GM12878 (cell line): ENCODE measurements around the gene AMHR2.

ENCODE experiments used
- DPF2 ChIP-seq: fragments of 450-650 bp; IDR thresholded peaks from 2 replicates; pipeline ENCODE4 v1.6.1; 2017; ENCODE audit warnings: mild to moderate bottlenecking
- EZH2 ChIP-seq: IDR thresholded peaks from 2 replicates; pipeline ENCODE4 v1.6.1; 2012; ENCODE audit warnings: low read depth, mild to moderate bottlenecking, control low read depth, inconsistent platforms, low read length, borderline replicate concordance; ENCODE audit not compliant: control insufficient read depth
- NR2F1 ChIP-seq: fragments of 450-650 bp; conservative IDR thresholded peaks from 2 replicates; pipeline ENCODE4 v1.6.1; 2017; ENCODE audit warnings: mild to moderate bottlenecking
- SP1 ChIP-seq: IDR thresholded peaks from one replicate; pipeline ENCODE4 v1.6.1; 2011; ENCODE audit warnings: low read depth, low read length
- TF ChIP-seq, protein P1 (sequence below): IDR thresholded peaks from 2 replicates; pipeline ENCODE4 v1.6.1; 2011; ENCODE audit warnings: low read depth, mild to moderate bottlenecking, low read length, moderate library complexity, borderline replicate concordance; ENCODE audit errors: extremely low read depth
- TF ChIP-seq, protein P2 (sequence below): IDR thresholded peaks from 2 replicates; pipeline ENCODE4 v1.6.1; 2012; ENCODE audit warnings: improper control_type of control experiment, low read depth, low read length; ENCODE audit not compliant: insufficient replicate concordance
- TF ChIP-seq, protein P3 (sequence below), 3 experiments: IDR thresholded peaks in 2 of 3; conservative IDR thresholded peaks in 1 of 3; 2 replicates each; pipeline ENCODE4 v1.5.1; 2011; ENCODE audit warnings: low read depth in 3 of 3, low read length in 3 of 3, mild to moderate bottlenecking in 3 of 3, control low read depth in 2 of 3, moderate library complexity in 2 of 3, inconsistent platforms in 1 of 3, mixed read lengths in 1 of 3; ENCODE audit not compliant: control insufficient read depth in 2 of 3, insufficient read depth in 1 of 3; ENCODE audit errors: extremely low read depth in 1 of 3
- TF ChIP-seq, protein P4 (sequence below): fragments of 450-650 bp; IDR thresholded peaks from 2 replicates; pipeline ENCODE4 v1.6.1; 2017; ENCODE audit warnings: mild to moderate bottlenecking, low read depth, inconsistent platforms; ENCODE audit not compliant: poor library complexity, severe bottlenecking

DNA sequence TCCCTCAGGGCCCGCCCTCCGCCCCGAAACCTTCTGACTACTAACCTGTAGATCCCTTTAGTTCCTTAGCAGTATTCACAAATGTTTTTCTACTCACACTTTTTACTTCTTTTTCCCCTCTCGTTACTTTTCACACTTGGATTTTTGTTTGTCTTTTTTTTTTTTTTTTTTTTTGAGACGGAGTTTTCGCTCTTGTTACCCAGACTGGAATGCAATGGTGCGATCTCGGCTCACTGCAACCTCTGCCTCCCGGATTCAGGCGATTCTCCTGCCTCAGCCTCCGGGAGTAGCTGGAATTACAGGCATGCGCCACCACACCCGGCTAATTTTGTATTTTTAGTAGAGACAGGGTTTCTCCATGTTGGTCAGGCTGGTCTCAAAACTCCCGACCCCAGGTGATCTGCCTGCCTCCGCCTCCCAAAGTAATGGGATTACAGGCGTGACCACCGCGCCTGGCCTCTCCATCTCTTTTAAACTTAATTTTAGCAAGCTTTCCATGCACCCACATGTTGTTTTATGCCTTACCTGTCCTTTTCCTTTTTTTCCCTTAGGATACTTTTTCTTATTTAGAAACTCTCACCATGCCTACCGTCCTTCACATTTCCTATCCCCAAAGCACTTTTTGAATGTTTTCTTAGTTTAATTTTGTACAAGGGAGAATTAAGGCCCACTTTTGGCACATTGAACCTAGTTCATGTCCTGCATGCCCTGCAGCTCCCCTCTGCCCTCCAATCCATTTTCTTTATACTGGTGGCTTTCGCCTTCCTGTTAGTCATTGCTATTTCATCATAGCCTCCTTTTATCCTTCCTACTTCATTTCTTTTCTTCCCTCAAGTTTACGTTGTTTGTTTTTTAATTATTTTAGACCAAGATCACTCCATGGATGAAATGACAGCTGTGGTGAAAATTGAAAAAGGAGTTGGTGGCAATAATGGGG, 42.6 kb upstream of the AMHR2 start:
- TF ChIP-seq, protein P1, sequence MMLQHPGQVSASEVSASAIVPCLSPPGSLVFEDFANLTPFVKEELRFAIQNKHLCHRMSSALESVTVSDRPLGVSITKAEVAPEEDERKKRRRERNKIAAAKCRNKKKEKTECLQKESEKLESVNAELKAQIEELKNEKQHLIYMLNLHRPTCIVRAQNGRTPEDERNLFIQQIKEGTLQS = no peak
- TF ChIP-seq EZH2 = no peak
- TF ChIP-seq, protein P2, sequence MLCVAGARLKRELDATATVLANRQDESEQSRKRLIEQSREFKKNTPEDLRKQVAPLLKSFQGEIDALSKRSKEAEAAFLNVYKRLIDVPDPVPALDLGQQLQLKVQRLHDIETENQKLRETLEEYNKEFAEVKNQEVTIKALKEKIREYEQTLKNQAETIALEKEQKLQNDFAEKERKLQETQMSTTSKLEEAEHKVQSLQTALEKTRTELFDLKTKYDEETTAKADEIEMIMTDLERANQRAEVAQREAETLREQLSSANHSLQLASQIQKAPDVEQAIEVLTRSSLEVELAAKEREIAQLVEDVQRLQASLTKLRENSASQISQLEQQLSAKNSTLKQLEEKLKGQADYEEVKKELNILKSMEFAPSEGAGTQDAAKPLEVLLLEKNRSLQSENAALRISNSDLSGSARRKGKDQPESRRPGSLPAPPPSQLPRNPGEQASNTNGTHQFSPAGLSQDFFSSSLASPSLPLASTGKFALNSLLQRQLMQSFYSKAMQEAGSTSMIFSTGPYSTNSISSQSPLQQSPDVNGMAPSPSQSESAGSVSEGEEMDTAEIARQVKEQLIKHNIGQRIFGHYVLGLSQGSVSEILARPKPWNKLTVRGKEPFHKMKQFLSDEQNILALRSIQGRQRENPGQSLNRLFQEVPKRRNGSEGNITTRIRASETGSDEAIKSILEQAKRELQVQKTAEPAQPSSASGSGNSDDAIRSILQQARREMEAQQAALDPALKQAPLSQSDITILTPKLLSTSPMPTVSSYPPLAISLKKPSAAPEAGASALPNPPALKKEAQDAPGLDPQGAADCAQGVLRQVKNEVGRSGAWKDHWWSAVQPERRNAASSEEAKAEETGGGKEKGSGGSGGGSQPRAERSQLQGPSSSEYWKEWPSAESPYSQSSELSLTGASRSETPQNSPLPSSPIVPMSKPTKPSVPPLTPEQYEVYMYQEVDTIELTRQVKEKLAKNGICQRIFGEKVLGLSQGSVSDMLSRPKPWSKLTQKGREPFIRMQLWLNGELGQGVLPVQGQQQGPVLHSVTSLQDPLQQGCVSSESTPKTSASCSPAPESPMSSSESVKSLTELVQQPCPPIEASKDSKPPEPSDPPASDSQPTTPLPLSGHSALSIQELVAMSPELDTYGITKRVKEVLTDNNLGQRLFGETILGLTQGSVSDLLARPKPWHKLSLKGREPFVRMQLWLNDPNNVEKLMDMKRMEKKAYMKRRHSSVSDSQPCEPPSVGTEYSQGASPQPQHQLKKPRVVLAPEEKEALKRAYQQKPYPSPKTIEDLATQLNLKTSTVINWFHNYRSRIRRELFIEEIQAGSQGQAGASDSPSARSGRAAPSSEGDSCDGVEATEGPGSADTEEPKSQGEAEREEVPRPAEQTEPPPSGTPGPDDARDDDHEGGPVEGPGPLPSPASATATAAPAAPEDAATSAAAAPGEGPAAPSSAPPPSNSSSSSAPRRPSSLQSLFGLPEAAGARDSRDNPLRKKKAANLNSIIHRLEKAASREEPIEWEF = no peak
- TF ChIP-seq, protein P3, sequence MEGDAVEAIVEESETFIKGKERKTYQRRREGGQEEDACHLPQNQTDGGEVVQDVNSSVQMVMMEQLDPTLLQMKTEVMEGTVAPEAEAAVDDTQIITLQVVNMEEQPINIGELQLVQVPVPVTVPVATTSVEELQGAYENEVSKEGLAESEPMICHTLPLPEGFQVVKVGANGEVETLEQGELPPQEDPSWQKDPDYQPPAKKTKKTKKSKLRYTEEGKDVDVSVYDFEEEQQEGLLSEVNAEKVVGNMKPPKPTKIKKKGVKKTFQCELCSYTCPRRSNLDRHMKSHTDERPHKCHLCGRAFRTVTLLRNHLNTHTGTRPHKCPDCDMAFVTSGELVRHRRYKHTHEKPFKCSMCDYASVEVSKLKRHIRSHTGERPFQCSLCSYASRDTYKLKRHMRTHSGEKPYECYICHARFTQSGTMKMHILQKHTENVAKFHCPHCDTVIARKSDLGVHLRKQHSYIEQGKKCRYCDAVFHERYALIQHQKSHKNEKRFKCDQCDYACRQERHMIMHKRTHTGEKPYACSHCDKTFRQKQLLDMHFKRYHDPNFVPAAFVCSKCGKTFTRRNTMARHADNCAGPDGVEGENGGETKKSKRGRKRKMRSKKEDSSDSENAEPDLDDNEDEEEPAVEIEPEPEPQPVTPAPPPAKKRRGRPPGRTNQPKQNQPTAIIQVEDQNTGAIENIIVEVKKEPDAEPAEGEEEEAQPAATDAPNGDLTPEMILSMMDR (IDR thresholded peaks at IDR 0.05 in 2 of 3, conservative IDR thresholded peaks at IDR 0.05 in 1 of 3; ENCODE audit: control insufficient read depth in 2 of 3, extremely low read depth in 1 of 3, insufficient read depth in 1 of 3, low read depth in 3 of 3, low read length in 3 of 3) = no peak
- TF ChIP-seq SP1 = no peak
- no peak for TF ChIP-seq DPF2
- TF ChIP-seq, protein P4, sequence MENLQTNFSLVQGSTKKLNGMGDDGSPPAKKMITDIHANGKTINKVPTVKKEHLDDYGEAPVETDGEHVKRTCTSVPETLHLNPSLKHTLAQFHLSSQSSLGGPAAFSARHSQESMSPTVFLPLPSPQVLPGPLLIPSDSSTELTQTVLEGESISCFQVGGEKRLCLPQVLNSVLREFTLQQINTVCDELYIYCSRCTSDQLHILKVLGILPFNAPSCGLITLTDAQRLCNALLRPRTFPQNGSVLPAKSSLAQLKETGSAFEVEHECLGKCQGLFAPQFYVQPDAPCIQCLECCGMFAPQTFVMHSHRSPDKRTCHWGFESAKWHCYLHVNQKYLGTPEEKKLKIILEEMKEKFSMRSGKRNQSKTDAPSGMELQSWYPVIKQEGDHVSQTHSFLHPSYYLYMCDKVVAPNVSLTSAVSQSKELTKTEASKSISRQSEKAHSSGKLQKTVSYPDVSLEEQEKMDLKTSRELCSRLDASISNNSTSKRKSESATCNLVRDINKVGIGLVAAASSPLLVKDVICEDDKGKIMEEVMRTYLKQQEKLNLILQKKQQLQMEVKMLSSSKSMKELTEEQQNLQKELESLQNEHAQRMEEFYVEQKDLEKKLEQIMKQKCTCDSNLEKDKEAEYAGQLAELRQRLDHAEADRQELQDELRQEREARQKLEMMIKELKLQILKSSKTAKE = no peak
- no peak for TF ChIP-seq NR2F1
